Calu3 (cell line): Measurements from ENCODE around the gene GNG8. TPM values are rescaled to one million over a fixed set of nuclear protein-coding genes. Genes with fewer than 3 reads are reported as not detected.

ENCODE experiments used
- Bru-seq: library from RNA; stranded (reverse); fragments of 400-500 nt; gene quantifications from one replicate; lab custom pipeline; 2021; lab: Mats Ljungman, UMichigan
- BruChase-seq, 2 experiments: library from RNA; stranded (reverse); fragments of 400-500 nt; gene quantifications; one replicate each; lab custom pipeline; 2021; lab: Mats Ljungman, UMichigan
- BruUV-seq: library from RNA; stranded (reverse); fragments of 400-500 nt; replicated peaks from 2 replicates; lab custom pipeline; 2021; lab: Mats Ljungman, UMichigan
- CTCF ChIA-PET: fragments of 300-600 bp; sonication (Branson Sonifier 250); formaldehyde crosslinking; loops from one replicate; lab custom pipeline; 2022; ENCODE audit warnings: antibody characterized with exemption; lab: Charles Lee
- DNase-seq: peaks from one replicate; pipeline ENCODE4 v3.0.0; 2022
- H3K27ac Mint-ChIP-seq: one replicate; pipeline ENCODE4 v1.8.0; 2022; ENCODE audit warnings: mixed read lengths; ENCODE audit not compliant: unreplicated experiment
- H3K27me3 Mint-ChIP-seq: one replicate; pipeline ENCODE4 v1.8.0; 2022; ENCODE audit warnings: mixed read lengths; ENCODE audit not compliant: unreplicated experiment
- H3K36me3 Mint-ChIP-seq: one replicate; pipeline ENCODE4 v1.8.0; 2022; ENCODE audit warnings: mild to moderate bottlenecking, moderate library complexity, mixed read lengths; ENCODE audit not compliant: insufficient read depth, unreplicated experiment
- H3K4me1 Mint-ChIP-seq: one replicate; pipeline ENCODE4 v1.8.0; 2022; ENCODE audit warnings: mild to moderate bottlenecking, low read depth, mixed read lengths; ENCODE audit not compliant: unreplicated experiment
- H3K4me3 Mint-ChIP-seq: one replicate; pipeline ENCODE4 v1.8.0; 2022; ENCODE audit warnings: mild to moderate bottlenecking, low read depth, moderate library complexity, mixed read lengths; ENCODE audit not compliant: unreplicated experiment
- H3K9me3 Mint-ChIP-seq: one replicate; pipeline ENCODE4 v1.8.0; 2022; ENCODE audit warnings: low read depth, mixed read lengths; ENCODE audit not compliant: unreplicated experiment
- intact Hi-C: fragments of 100-400 bp; cut with micrococcal nuclease; formaldehyde crosslinking; loops from one replicate; pipeline ENCODE4 v1.10.0; 2022; ENCODE audit not compliant: unreplicated experiment
- long read RNA-seq: library from polyadenylated mRNA; stranded (forward); transcript quantifications from one replicate; pipeline ENCODE4 v2.0.0, GENCODE V29; 2022
- total RNA-seq: library from RNA; stranded (reverse); gene quantifications from 2 replicates; pipeline ENCODE4 v1.2.3, GENCODE V29; 2022
- TF ChIP-seq, protein P1 (sequence below): fragments of 200-600 bp; IDR thresholded peaks from one replicate; pipeline ENCODE4 v1.8.0; 2022; ENCODE audit warnings: antibody characterized with exemption; ENCODE audit not compliant: unreplicated experiment

GNG8 gene
- total RNA-seq (not detected in 2 replicates), Bru-seq, nascent RNA (not detected), BruChase-seq, experiment 1, labeled RNA remaining after a 6-hour chase (not detected), BruChase-seq, experiment 2, labeled RNA remaining after a 2-hour chase (not detected)
- long read RNA-seq: 0 reads

DNA sequence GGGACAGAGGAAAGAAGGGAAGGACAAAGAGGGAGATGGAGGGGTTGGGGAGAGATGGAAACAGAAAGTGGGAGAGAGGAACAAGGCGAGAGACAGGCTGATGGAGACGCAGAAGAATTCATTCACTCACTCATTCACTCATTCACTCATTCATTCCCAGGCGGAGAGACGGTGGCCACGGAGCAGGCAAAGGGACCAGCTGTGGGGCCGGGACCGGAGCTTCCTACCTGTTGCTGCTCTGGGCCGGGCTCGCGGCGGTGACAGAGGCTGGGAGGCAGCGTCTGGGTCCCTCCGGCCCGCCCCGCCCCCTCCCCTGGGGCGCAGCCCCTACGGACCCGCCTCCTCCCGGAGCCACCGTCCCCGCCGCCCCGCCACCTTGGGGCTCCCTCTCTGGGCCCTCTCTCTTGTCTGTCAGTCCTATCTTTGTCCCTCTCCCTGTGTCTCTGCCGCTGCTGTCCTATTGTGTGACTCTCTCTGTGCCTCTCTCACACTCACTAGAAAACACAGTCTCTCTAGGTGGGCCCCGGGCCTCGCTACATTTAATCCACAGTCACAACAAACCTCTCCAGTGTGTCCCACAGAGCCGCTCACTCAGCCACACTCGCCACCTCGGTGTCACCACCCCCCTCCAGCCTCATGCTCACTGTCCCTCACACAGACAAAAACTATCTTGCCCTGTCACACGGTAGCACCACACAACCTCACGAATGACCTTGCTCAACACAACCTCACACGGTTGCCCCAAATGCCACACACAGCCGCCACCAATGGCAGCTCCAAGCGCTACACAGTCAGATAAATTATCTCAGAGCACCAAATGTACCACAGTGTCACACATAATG is at the start of gene GNG8:
TSS of gene GNG8 (minus strand) at position 283 of the 842 bp plus-strand sequence. CDS start 1,520 bp downstream, outside the sequence.
- no peak within 1 kb of the TSS for H3K27ac Mint-ChIP-seq
- DNase-seq: no peak
- H3K27me3 Mint-ChIP-seq: peaks cover 40% of the 10 kb centered on the region
- CTCF ChIA-PET: no interaction called here
- no TSS peak for BruUV-seq
- no peaks in the 10 kb centered on the region for H3K36me3 Mint-ChIP-seq
- no peak within 1 kb of the TSS for H3K4me3 Mint-ChIP-seq
- no peaks in the 10 kb centered on the region for H3K9me3 Mint-ChIP-seq
- intact Hi-C loops: no loop called here
- TF ChIP-seq, protein P1, sequence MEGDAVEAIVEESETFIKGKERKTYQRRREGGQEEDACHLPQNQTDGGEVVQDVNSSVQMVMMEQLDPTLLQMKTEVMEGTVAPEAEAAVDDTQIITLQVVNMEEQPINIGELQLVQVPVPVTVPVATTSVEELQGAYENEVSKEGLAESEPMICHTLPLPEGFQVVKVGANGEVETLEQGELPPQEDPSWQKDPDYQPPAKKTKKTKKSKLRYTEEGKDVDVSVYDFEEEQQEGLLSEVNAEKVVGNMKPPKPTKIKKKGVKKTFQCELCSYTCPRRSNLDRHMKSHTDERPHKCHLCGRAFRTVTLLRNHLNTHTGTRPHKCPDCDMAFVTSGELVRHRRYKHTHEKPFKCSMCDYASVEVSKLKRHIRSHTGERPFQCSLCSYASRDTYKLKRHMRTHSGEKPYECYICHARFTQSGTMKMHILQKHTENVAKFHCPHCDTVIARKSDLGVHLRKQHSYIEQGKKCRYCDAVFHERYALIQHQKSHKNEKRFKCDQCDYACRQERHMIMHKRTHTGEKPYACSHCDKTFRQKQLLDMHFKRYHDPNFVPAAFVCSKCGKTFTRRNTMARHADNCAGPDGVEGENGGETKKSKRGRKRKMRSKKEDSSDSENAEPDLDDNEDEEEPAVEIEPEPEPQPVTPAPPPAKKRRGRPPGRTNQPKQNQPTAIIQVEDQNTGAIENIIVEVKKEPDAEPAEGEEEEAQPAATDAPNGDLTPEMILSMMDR: no peak
- H3K4me1 Mint-ChIP-seq: peaks cover 10% of the 10 kb centered on the region

DNA sequence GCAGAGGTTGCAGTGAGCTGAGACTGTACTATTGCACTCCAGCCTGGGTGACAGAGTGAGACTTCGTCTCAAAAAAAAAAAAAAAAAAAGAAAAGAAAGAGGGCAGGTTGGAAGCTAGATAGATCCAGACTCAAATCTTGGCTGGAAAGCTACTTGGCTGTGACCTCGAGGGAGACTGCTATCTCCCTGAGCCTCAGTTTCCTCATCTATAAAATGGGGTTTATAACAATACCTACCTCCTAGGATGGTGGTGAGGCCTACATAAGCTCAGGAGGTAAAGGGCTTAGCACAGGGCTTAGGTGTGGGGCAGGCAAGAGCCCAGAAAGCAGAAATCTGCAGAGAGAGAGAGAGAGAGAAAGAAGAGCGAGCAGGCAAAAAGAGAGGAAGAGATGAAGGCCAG is 49.2 kb upstream of the GNG8 start:
- Mint-ChIP-seq H3K4me3 (no peak overlapping the region), H3K27ac (no peak overlapping the region), H3K9me3 (no peaks in the 10 kb centered on the region), H3K36me3 (peaks cover 75% of the 10 kb centered on the region), H3K4me1 (no peaks in the 10 kb centered on the region), H3K27me3 (no peaks in the 10 kb centered on the region)
- BruUV-seq: no TSS peak
- CTCF ChIA-PET: interaction anchor here (0.6 to 0.8 kb wide), 2 partner anchors 23 to 224 kb away, joined by 3 read pairs; no protein-coding TSS in a partner anchor
- intact Hi-C loops: no loop called here
- no peak for DNase-seq
- TF ChIP-seq, protein P1: no peak

DNA sequence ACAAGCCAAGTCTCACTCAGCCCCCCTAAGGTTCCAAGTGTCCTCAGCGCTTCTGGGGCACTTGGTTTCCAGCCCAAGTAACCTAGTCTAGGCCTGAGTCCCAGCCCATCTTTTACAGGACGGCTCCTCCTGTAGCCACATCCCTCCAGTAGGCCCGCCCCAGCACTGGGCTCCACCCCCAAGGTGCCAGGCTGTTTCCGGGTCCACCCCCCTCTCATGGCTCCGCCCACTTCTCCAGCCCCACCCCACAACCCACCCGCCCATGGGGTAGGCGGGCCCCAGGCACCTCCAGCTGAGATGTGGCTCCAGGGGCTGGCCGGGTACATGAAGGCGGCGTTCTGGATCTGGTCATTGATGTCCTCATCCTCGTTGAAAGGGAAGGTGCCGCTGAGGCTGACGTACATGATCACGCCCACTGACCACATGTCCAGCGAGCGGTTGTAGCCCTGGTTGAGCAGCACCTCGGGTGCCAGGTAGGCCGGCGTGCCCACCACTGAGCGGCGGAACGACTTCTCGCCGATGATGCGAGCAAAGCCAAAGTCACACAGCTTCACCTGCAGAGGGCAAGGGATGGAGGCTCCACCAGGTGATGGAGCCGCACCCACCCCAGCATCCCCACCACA is 42.2 kb upstream of the GNG8 start:
- H3K36me3 Mint-ChIP-seq: peaks cover 77% of the 10 kb centered on the region

More for the DNA sequence above, 42.2 kb upstream of the GNG8 start:
- no TSS peak for BruUV-seq
- Mint-ChIP-seq H3K4me1 (no peaks in the 10 kb centered on the region), H3K9me3 (no peaks in the 10 kb centered on the region), H3K27me3 (no peaks in the 10 kb centered on the region), H3K27ac (no peak overlapping the region), H3K4me3 (no peak overlapping the region)
- peak; percentile 55 for DNase-seq
- TF ChIP-seq, protein P1: no peak
- CTCF ChIA-PET: no interaction called here
- intact Hi-C loops: no loop called here
